Measurements from ENCODE around the gene IRS2. TPM values are rescaled to one million over a fixed set of nuclear protein-coding genes. Genes with fewer than 3 reads are reported as not detected.

Gene IRS2
- total RNA-seq, 1 donor from 2014 or later, result 20.1 TPM

DNA sequence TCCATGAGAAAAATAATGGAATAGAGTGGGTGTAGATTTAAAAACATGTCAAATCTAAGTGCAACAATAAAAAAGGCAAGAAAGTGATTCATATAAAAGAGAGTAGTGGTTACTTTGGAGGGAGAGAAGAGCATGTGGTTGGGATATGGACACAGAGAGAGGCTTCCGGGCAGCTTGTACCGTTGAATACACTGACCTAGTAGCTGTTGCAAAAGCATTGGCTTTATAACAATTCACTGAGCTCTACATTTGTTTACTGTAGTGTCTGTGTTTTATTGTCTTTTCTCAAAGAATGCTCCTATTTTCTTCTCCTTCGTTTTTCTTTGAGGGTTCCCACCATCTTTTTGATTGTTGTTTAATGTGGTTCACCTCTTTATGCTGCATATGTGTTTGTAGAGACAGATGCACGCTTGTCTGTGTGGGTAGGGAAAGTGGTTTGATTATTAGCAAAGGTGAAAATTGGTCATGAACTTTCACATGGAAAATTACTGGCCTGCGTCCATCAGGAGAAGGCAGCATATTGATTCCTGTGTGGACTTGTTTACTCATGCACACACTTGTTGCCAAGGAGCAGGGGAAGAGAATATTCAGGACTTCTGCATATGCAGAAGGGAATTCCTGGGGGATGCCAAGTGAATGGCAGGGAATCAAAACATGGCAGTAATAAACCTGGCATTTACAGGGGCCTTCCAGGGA, 29.9 kb upstream of the IRS2 start:
- Histone ChIP-seq H3K36me3 (ENCODE audit: insufficient read depth, low read length) (no peaks in the 10 kb centered on the region), H3K4me2 (ENCODE audit: low read length) (peak overlapping the region; percentile 66), H3K79me2 (ENCODE audit: insufficient read depth, low read length) (no peaks in the 10 kb centered on the region), H4K20me1 (ENCODE audit: insufficient read depth, low read length) (no peaks in the 10 kb centered on the region), H3K27me3 (ENCODE audit: insufficient read depth, low read length) (no peaks in the 10 kb centered on the region), H3K4me3 (ENCODE audit: insufficient read depth, low read depth, low read length) (no peak overlapping the region), H3K9me3 (ENCODE audit: insufficient read depth, low read depth, low read length) (no peaks in the 10 kb centered on the region), H3K27ac (ENCODE audit: low read depth, low read length) (peak overlapping the region; percentile 10), H3K4me1 (ENCODE audit: insufficient read depth, low read length) (peaks cover 27% of the 10 kb centered on the region), H2AFZ (ENCODE audit: low read depth, low read length) (no peak overlapping the region), H3K9ac (ENCODE audit: low read length) (no peak overlapping the region)
- H3K36me3 Mint-ChIP-seq (ENCODE audit: low read depth, unreplicated experiment), result peaks cover 2% of the 10 kb centered on the region
- H3K9me3 Mint-ChIP-seq (ENCODE audit: unreplicated experiment), result peaks cover 5% of the 10 kb centered on the region
- no peak for TF ChIP-seq EZH2 (IDR thresholded peaks at IDR 0.05; ENCODE audit: insufficient read depth, low read length)
- TF ChIP-seq, protein P1, sequence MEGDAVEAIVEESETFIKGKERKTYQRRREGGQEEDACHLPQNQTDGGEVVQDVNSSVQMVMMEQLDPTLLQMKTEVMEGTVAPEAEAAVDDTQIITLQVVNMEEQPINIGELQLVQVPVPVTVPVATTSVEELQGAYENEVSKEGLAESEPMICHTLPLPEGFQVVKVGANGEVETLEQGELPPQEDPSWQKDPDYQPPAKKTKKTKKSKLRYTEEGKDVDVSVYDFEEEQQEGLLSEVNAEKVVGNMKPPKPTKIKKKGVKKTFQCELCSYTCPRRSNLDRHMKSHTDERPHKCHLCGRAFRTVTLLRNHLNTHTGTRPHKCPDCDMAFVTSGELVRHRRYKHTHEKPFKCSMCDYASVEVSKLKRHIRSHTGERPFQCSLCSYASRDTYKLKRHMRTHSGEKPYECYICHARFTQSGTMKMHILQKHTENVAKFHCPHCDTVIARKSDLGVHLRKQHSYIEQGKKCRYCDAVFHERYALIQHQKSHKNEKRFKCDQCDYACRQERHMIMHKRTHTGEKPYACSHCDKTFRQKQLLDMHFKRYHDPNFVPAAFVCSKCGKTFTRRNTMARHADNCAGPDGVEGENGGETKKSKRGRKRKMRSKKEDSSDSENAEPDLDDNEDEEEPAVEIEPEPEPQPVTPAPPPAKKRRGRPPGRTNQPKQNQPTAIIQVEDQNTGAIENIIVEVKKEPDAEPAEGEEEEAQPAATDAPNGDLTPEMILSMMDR (IDR thresholded peaks at IDR 0.05; ENCODE audit: insufficient read depth, low read depth, low read length), result no peak
- FAIRE-seq (no peak), DNase-seq (ENCODE audit: low read depth) (peak; percentile 40)
- peaks cover 11% of the 10 kb centered on the region for H3K27me3 Mint-ChIP-seq (ENCODE audit: low read depth, unreplicated experiment)
- no peak overlapping the region for H3K27ac Mint-ChIP-seq (ENCODE audit: unreplicated experiment)
- H3K4me3 Mint-ChIP-seq (ENCODE audit: unreplicated experiment), result no peak overlapping the region
- peaks cover 23% of the 10 kb centered on the region for H3K4me1 Mint-ChIP-seq (ENCODE audit: low read depth, unreplicated experiment)

DNA sequence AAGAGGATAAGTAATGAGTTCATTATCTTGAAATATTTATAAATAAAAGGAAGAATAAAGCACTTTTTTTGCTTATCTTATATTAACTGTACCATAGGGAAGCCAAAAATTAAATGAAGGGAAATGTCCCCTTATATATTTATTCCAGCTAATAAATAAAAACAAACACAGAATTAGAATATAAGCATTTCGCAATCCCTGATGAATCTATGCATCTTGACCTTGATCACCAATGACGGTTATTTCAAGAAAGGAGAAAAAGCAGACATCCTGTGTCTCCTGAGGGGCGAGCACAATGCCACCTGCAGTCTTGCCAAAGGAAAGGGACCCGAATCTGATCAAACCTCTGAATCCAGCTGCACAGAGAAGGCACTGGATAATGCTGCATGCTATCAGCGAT, 29.3 kb upstream of the IRS2 start:
- Histone ChIP-seq H3K4me2 (ENCODE audit: low read length) (no peak overlapping the region), H4K20me1 (ENCODE audit: insufficient read depth, low read length) (no peaks in the 10 kb centered on the region), H3K27ac (ENCODE audit: low read depth, low read length) (no peak overlapping the region), H3K36me3 (ENCODE audit: insufficient read depth, low read length) (no peaks in the 10 kb centered on the region), H3K79me2 (ENCODE audit: insufficient read depth, low read length) (no peaks in the 10 kb centered on the region), H3K9me3 (ENCODE audit: insufficient read depth, low read depth, low read length) (no peaks in the 10 kb centered on the region), H3K4me3 (ENCODE audit: insufficient read depth, low read depth, low read length) (no peak overlapping the region), H3K9ac (ENCODE audit: low read length) (no peak overlapping the region), H2AFZ (ENCODE audit: low read depth, low read length) (no peak overlapping the region), H3K4me1 (ENCODE audit: insufficient read depth, low read length) (peaks cover 27% of the 10 kb centered on the region), H3K27me3 (ENCODE audit: insufficient read depth, low read length) (no peaks in the 10 kb centered on the region)
- peaks cover 9% of the 10 kb centered on the region for H3K27me3 Mint-ChIP-seq (ENCODE audit: low read depth, unreplicated experiment)
- FAIRE-seq, result no peak
- no peak overlapping the region for H3K27ac Mint-ChIP-seq (ENCODE audit: unreplicated experiment)
- TF ChIP-seq, protein P1 (IDR thresholded peaks at IDR 0.05; ENCODE audit: insufficient read depth, low read depth, low read length), result no peak
- TF ChIP-seq EZH2 (IDR thresholded peaks at IDR 0.05; ENCODE audit: insufficient read depth, low read length), result no peak
- peaks cover 5% of the 10 kb centered on the region for H3K9me3 Mint-ChIP-seq (ENCODE audit: unreplicated experiment)
- no peak for DNase-seq (ENCODE audit: low read depth)
- peaks cover 2% of the 10 kb centered on the region for H3K36me3 Mint-ChIP-seq (ENCODE audit: low read depth, unreplicated experiment)
- peaks cover 23% of the 10 kb centered on the region for H3K4me1 Mint-ChIP-seq (ENCODE audit: low read depth, unreplicated experiment)
- no peak overlapping the region for H3K4me3 Mint-ChIP-seq (ENCODE audit: unreplicated experiment)

DNA sequence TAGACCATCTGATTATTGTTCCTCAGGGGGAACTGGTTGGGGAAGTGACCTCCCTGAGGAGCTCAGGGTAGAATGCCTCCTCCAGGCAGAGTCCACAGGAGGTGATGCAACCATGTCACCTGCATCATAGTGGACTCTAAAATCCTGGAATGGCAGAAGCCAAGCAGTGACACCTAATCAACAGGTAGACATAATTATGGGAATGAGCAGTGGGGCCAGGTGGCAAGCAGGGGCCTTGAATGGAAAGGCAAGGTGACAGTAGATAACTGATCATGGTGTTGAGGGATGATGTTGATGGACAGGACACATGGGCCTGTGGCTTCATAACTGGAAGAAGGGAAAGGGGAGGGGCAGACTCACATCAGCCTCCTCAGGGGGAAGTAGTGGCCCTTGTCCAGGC, 27.3 kb upstream of the IRS2 start:
- no peak for FAIRE-seq
- Histone ChIP-seq H3K9me3 (ENCODE audit: insufficient read depth, low read depth, low read length) (no peaks in the 10 kb centered on the region), H3K4me3 (ENCODE audit: insufficient read depth, low read depth, low read length) (no peak overlapping the region), H3K27me3 (ENCODE audit: insufficient read depth, low read length) (no peaks in the 10 kb centered on the region), H3K36me3 (ENCODE audit: insufficient read depth, low read length) (no peaks in the 10 kb centered on the region), H3K27ac (ENCODE audit: low read depth, low read length) (no peak overlapping the region), H3K9ac (ENCODE audit: low read length) (no peak overlapping the region), H3K4me1 (ENCODE audit: insufficient read depth, low read length) (peaks cover 24% of the 10 kb centered on the region), H4K20me1 (ENCODE audit: insufficient read depth, low read length) (no peaks in the 10 kb centered on the region), H3K4me2 (ENCODE audit: low read length) (no peak overlapping the region), H3K79me2 (ENCODE audit: insufficient read depth, low read length) (no peaks in the 10 kb centered on the region), H2AFZ (ENCODE audit: low read depth, low read length) (no peak overlapping the region)
- DNase-seq (ENCODE audit: low read depth), result no peak
- Mint-ChIP-seq H3K27ac (ENCODE audit: unreplicated experiment) (no peak overlapping the region), H3K9me3 (ENCODE audit: unreplicated experiment) (peaks cover 5% of the 10 kb centered on the region), H3K36me3 (ENCODE audit: low read depth, unreplicated experiment) (no peaks in the 10 kb centered on the region), H3K27me3 (ENCODE audit: low read depth, unreplicated experiment) (peaks cover 9% of the 10 kb centered on the region), H3K4me1 (ENCODE audit: low read depth, unreplicated experiment) (peaks cover 23% of the 10 kb centered on the region), H3K4me3 (ENCODE audit: unreplicated experiment) (peak overlapping the region; percentile 37)
- TF ChIP-seq EZH2 (IDR thresholded peaks at IDR 0.05; ENCODE audit: insufficient read depth, low read length), result no peak
- TF ChIP-seq, protein P1 (IDR thresholded peaks at IDR 0.05; ENCODE audit: insufficient read depth, low read depth, low read length), result no peak

Data from astrocyte (in vitro differentiated cells and primary cell).